ENCODE results near the gene CYSRT1. TPM values are rescaled to one million over a fixed set of nuclear protein-coding genes. Genes with fewer than 3 reads are reported as not detected.

Gene CYSRT1
- polyA plus RNA-seq, 1 of the 3 experiments (the other 2 are of a cell fraction) = 2.1 TPM

GRCh38 chr9:137194388-137194787 is 30.6 kb upstream of the CYSRT1 start:
- H3K27me3 ChIP-seq (ENCODE audit: insufficient read depth) = no peaks in the 10 kb centered on the region
- CTCF ChIA-PET = interaction anchor here (1.3 to 2.0 kb wide), 4 partner anchors 28 to 165 kb away, joined by 3 to 9 read pairs (median 4); partner anchors contain the start of genes NPDC1 and RNF224
- H3F3A ChIP-seq (replicated peaks; ENCODE audit: insufficient read depth) = peaks cover 8% of the 10 kb centered on the region
- TF ChIP-seq NRF1 (IDR thresholded peaks at IDR 0.05; ENCODE audit: low read depth, low read length) (no peak), TEAD4 (IDR thresholded peaks at IDR 0.05; ENCODE audit: borderline replicate concordance, insufficient read depth) (no peak), SIN3A (IDR thresholded peaks at IDR 0.05; ENCODE audit: borderline replicate concordance, low read depth, low read length) (no peak)
- H3K27ac ChIP-seq (ENCODE audit: low read depth in 2 of 2, low read length in 1 of 2) = no peak overlapping the region
- H3K4me3 ChIP-seq (ENCODE audit: low read depth in 2 of 2, low read length in 1 of 2) = no peak overlapping the region
- no peak overlapping the region for H3K9ac ChIP-seq
- peaks cover 15 to 26% of the 10 kb centered on the region in 2 experiments for H3K4me1 ChIP-seq (ENCODE audit: control insufficient read depth in 1 of 2, insufficient read depth in 2 of 2, low read depth in 1 of 2, low read length in 1 of 2)
- no peak overlapping the region for H2AFZ ChIP-seq (ENCODE audit: low read depth)
- H3K9me3 ChIP-seq = no peaks in the 10 kb centered on the region
- H3K4me2 ChIP-seq = no peak overlapping the region
- no peaks in the 10 kb centered on the region for H3K9me2 ChIP-seq
- 77% methylated on average over 9 of the region's 16 CpGs for WGBS (ENCODE audit: low lambda C conversion rate)
- POLR2A ChIA-PET = interaction anchor here (1.4 kb wide), 1 partner anchor 65 kb away, joined by 3 read pairs; no protein-coding TSS in a partner anchor
- peaks cover 3 to 21% of the 10 kb centered on the region in 2 experiments for H3K36me3 ChIP-seq (replicated peaks in 1 of 2; ENCODE audit: control insufficient read depth in 1 of 2, insufficient read depth in 2 of 2, low read length in 1 of 2)
- peaks cover 67% of the 10 kb centered on the region for H4K20me1 ChIP-seq (ENCODE audit: insufficient read depth)
- no peak for DNase-seq
- H3K79me2 ChIP-seq (ENCODE audit: insufficient read depth) = peaks cover 73% of the 10 kb centered on the region

DNA sequence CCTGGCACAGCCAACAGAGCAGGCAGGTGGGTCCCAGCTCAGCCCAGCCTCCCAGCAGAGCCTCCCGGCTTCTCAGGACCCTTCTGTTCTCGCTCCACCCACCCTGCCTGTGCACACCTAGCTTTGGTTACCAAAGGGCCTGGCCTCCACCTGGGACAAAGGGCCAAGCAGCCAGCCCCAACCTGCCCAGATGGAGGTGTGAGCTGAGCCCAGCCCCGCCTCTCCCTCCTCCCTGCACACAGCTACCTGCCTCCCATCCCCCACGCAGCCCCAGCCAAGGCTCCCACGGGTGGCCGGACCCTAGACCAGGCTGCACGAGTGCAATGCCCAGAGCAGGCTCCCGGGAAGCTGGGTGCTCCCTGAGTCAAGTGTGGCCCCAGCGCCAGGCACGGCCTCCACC is 30.1 kb upstream of the CYSRT1 start:
- H4K20me1 ChIP-seq (ENCODE audit: insufficient read depth) = peaks cover 63% of the 10 kb centered on the region
- H3K4me2 ChIP-seq = no peak overlapping the region
- no peaks in the 10 kb centered on the region for H3K9me3 ChIP-seq
- TF ChIP-seq RXRA (IDR thresholded peaks at IDR 0.05; ENCODE audit: borderline replicate concordance, low read depth) (no peak), GABPA (IDR thresholded peaks at IDR 0.05; ENCODE audit: low read depth) (no peak), YY1 (IDR thresholded peaks at IDR 0.05; ENCODE audit: low read depth) (no peak), MEF2A (IDR thresholded peaks at IDR 0.05; ENCODE audit: borderline replicate concordance, low read depth) (no peak), EP300 (IDR thresholded peaks at IDR 0.05; ENCODE audit: borderline replicate concordance in 1 of 2, low read depth in 1 of 2, low read length in 1 of 2) (no peak), USF1 (IDR thresholded peaks at IDR 0.05; ENCODE audit: borderline replicate concordance, low read depth) (no peak), FOXJ3 (CRISPR knock-in tag; IDR thresholded peaks at IDR 0.05) (no peak), NRF1 (IDR thresholded peaks at IDR 0.05; ENCODE audit: low read depth, low read length) (no peak)
- peaks cover 71% of the 10 kb centered on the region for H3K79me2 ChIP-seq (ENCODE audit: insufficient read depth)
- H3K9ac ChIP-seq = no peak overlapping the region
- no peak for DNase-seq
- H3K27ac ChIP-seq (ENCODE audit: low read depth in 2 of 2, low read length in 1 of 2) = no peak overlapping the region
- H3K4me1 ChIP-seq (ENCODE audit: control insufficient read depth in 1 of 2, insufficient read depth in 2 of 2, low read depth in 1 of 2, low read length in 1 of 2) = peaks cover 13 to 24% of the 10 kb centered on the region in 2 experiments; a peak in 3 of 4 replicates
- WGBS (ENCODE audit: low lambda C conversion rate) = 84% methylated on average over 9 of the region's 10 CpGs
- no peaks in the 10 kb centered on the region for H3K27me3 ChIP-seq (ENCODE audit: insufficient read depth)
- H2AFZ ChIP-seq (ENCODE audit: low read depth) = no peak overlapping the region
- peaks cover 3 to 20% of the 10 kb centered on the region in 2 experiments for H3K36me3 ChIP-seq (replicated peaks in 1 of 2; ENCODE audit: control insufficient read depth in 1 of 2, insufficient read depth in 2 of 2, low read length in 1 of 2)
- no peaks in the 10 kb centered on the region for H3K9me2 ChIP-seq
- H3K4me3 ChIP-seq (ENCODE audit: low read depth in 2 of 2, low read length in 1 of 2) = no peak overlapping the region
- ChIA-PET CTCF (interaction anchor here (1.3 to 2.0 kb wide), 5 partner anchors 28 to 166 kb away, joined by 3 to 9 read pairs (median 5); partner anchors contain the start of genes NPDC1 and RNF224), POLR2A (interaction anchor here (1.4 to 1.5 kb wide), 2 partner anchors 10 to 65 kb away, joined by 3 read pairs; no protein-coding TSS in a partner anchor)
- H3F3A ChIP-seq (replicated peaks; ENCODE audit: insufficient read depth) = peaks cover 2% of the 10 kb centered on the region
